Panc1 (cell line): ENCODE data around the gene JPH3. TPM values are rescaled to one million over a fixed set of nuclear protein-coding genes. Genes with fewer than 3 reads are reported as not detected.

Experiments
- ATAC-seq: fragments of 200-7000 bp; cut with Tn5 transposase; 2 replicates; pipeline ENCODE4 v1.9.1; 2020; ENCODE audit warnings: mild to moderate bottlenecking, moderate library complexity
- BruUV-seq: library from RNA; stranded (reverse); fragments of 400-500 nt; replicated peaks from 2 replicates; lab custom pipeline; 2021; lab: Mats Ljungman, UMichigan
- CTCF ChIA-PET: fragments of 300-600 bp; sonication (Branson Sonifier 250); formaldehyde crosslinking; loops from one replicate; lab custom pipeline; 2022; ENCODE audit warnings: antibody characterized with exemption; lab: Charles Lee
- POLR2A ChIA-PET: fragments of 300-600 bp; sonication (Branson Sonifier 250); formaldehyde crosslinking; loops from one replicate; lab custom pipeline; 2022; ENCODE audit warnings: antibody characterized with exemption; lab: Charles Lee
- DNase-seq: peaks from one replicate; pipeline ENCODE4 v3.0.0-alpha.2; 2010; ENCODE audit warnings: low read depth, low spot score
- H3K27ac ChIP-seq: 2 replicates; pipeline ENCODE4 v1.5.1; 2011; ENCODE audit warnings: mild to moderate bottlenecking, low read length, inconsistent platforms
- H3K27me3 ChIP-seq: fragments of 200-500 bp; sonication (Bioruptor generic); 2 replicates; pipeline ENCODE4 v1.6.0; 2014; ENCODE audit warnings: low read length, inconsistent platforms; ENCODE audit not compliant: control insufficient read depth, insufficient read depth
- H3K36me3 ChIP-seq: fragments of 200-500 bp; sonication (Bioruptor generic); 2 replicates; pipeline ENCODE4 v1.5.1; 2014; ENCODE audit warnings: inconsistent platforms, mild to moderate bottlenecking, low read length, moderate library complexity; ENCODE audit not compliant: control insufficient read depth, insufficient read depth
- H3K4me1 ChIP-seq: 2 replicates; pipeline ENCODE4 v1.5.1; 2011; ENCODE audit warnings: inconsistent platforms, mild to moderate bottlenecking, low read length, moderate library complexity; ENCODE audit not compliant: control insufficient read depth, insufficient read depth
- H3K4me3 ChIP-seq, 2 experiments: 2 replicates each; pipeline ENCODE4 v1.5.1; 2011 to 2012; ENCODE audit warnings: low read depth in 2 of 2, low read length in 2 of 2, mild to moderate bottlenecking in 2 of 2, inconsistent platforms in 1 of 2, moderate library complexity in 1 of 2
- H3K9me3 ChIP-seq: fragments of 200-500 bp; sonication (Bioruptor generic); 2 replicates; pipeline ENCODE4 v1.5.1; 2014; ENCODE audit warnings: low read depth, mild to moderate bottlenecking, inconsistent platforms, low read length, moderate library complexity; ENCODE audit not compliant: control insufficient read depth, insufficient read depth
- CTCF ChIP-seq: fragments of 450-650 bp; IDR thresholded peaks from 2 replicates; pipeline ENCODE4 v1.5.1; 2017; ENCODE audit warnings: mild to moderate bottlenecking
- POLR2AphosphoS5 ChIP-seq: IDR thresholded peaks from 2 replicates; pipeline ENCODE4 v1.6.1; 2012; ENCODE audit warnings: mild to moderate bottlenecking, low read depth, low read length, moderate library complexity
- REST ChIP-seq, 2 experiments: IDR thresholded peaks; 2 replicates each; pipeline ENCODE4 v1.6.1; 2011 to 2012; ENCODE audit warnings: low read depth in 2 of 2, control low read depth in 1 of 2, low read length in 1 of 2, mild to moderate bottlenecking in 1 of 2, moderate library complexity in 1 of 2; ENCODE audit not compliant: insufficient read depth in 1 of 2
- SIN3A ChIP-seq: IDR thresholded peaks from 2 replicates; pipeline ENCODE4 v1.6.1; 2012; ENCODE audit warnings: low read depth, mild to moderate bottlenecking, low read length, moderate library complexity, borderline replicate concordance; ENCODE audit not compliant: insufficient read depth
- TCF7L2 ChIP-seq: IDR thresholded peaks from 2 replicates; pipeline ENCODE4 v1.6.1; 2011; ENCODE audit warnings: mild to moderate bottlenecking, low read depth, low read length, inconsistent platforms
- in situ Hi-C: cut with HindIII; loops from 2 replicates; pipeline ENCODE4 v1.10.0; 2016; ENCODE audit warnings: low sequenced_read_pairs, low pct_unique_long_range_greater_than_20kb
- intact Hi-C: fragments of 100-400 bp; cut with micrococcal nuclease; formaldehyde crosslinking; loops from one replicate; pipeline ENCODE4 v1.10.0; 2022; ENCODE audit not compliant: unreplicated experiment
- total RNA-seq: library from RNA; stranded (reverse); gene quantifications from one replicate; pipeline ENCODE4 v1.2.1, GENCODE V29; 2021; ENCODE audit not compliant: unreplicated experiment

The JPH3 gene
- total RNA-seq, 1 experiment from 2014 or later, result 1.2 TPM

- peaks cover 10% of the 10 kb centered on the region for H3K4me1 ChIP-seq
- no peak overlapping the region for H3K27ac ChIP-seq
- H3K4me3 ChIP-seq, result no peak overlapping the region
- intact Hi-C loops, result no loop called here
- DNase-seq (no peak), ATAC-seq (peak; percentile 95)
- BruUV-seq, result no TSS peak
- no peaks in the 10 kb centered on the region for H3K9me3 ChIP-seq
- TF ChIP-seq SIN3A (no peak), REST (IDR thresholded peaks at IDR 0.05; ENCODE audit: insufficient read depth in 1 of 2, low read depth in 2 of 2, low read length in 1 of 2) (no peak), POLR2AphosphoS5 (no peak), TCF7L2 (no peak), CTCF (peak; percentile 77)
- no peaks in the 10 kb centered on the region for H3K36me3 ChIP-seq
- H3K27me3 ChIP-seq, result no peaks in the 10 kb centered on the region
- POLR2A ChIA-PET, result interaction anchor here (1.0 kb wide), 1 partner anchor 11 kb away, joined by 4 read pairs; no protein-coding TSS in a partner anchor
- in situ Hi-C loops, result no loop called here
- CTCF ChIA-PET, result interaction anchor here (0.6 to 1.5 kb wide), 8 partner anchors 10 to 154 kb away, joined by 3 to 10 read pairs (median 4); no protein-coding TSS in a partner anchor
These were observed 31.1 kb upstream of the JPH3 start for GRCh38 chr16:87570938-87571867.

GRCh38 chr16:87571868-87572244, 30.5 kb upstream of the JPH3 start:
- Histone ChIP-seq H3K9me3 (no peaks in the 10 kb centered on the region), H3K4me1 (peaks cover 10% of the 10 kb centered on the region), H3K27me3 (no peaks in the 10 kb centered on the region), H3K36me3 (no peaks in the 10 kb centered on the region), H3K4me3 (no peak overlapping the region), H3K27ac (no peak overlapping the region)
- BruUV-seq, result no TSS peak
- ChIA-PET POLR2A (interaction anchor here (1.0 kb wide), 1 partner anchor 11 kb away, joined by 4 read pairs; no protein-coding TSS in a partner anchor), CTCF (interaction anchor here (0.6 to 1.5 kb wide), 4 partner anchors 10 to 114 kb away, joined by 3 to 10 read pairs (median 4); no protein-coding TSS in a partner anchor)
- intact Hi-C loops (no loop called here), in situ Hi-C loops (no loop called here)
- DNase-seq (no peak), ATAC-seq (no peak)
- TF ChIP-seq CTCF, result no peak
- TF ChIP-seq TCF7L2, result no peak
- no peak for TF ChIP-seq REST (IDR thresholded peaks at IDR 0.05; ENCODE audit: insufficient read depth in 1 of 2, low read depth in 2 of 2, low read length in 1 of 2)
- TF ChIP-seq POLR2AphosphoS5, result no peak
- TF ChIP-seq SIN3A, result no peak
